Hepatic stellate cell (primary cell): ENCODE measurements around the gene ZXDC.

Experiments used
- DNase-seq: peaks from one replicate; pipeline ENCODE4 v3.0.0; 2011; ENCODE audit warnings: low spot score

The ZXDC gene, protein sequence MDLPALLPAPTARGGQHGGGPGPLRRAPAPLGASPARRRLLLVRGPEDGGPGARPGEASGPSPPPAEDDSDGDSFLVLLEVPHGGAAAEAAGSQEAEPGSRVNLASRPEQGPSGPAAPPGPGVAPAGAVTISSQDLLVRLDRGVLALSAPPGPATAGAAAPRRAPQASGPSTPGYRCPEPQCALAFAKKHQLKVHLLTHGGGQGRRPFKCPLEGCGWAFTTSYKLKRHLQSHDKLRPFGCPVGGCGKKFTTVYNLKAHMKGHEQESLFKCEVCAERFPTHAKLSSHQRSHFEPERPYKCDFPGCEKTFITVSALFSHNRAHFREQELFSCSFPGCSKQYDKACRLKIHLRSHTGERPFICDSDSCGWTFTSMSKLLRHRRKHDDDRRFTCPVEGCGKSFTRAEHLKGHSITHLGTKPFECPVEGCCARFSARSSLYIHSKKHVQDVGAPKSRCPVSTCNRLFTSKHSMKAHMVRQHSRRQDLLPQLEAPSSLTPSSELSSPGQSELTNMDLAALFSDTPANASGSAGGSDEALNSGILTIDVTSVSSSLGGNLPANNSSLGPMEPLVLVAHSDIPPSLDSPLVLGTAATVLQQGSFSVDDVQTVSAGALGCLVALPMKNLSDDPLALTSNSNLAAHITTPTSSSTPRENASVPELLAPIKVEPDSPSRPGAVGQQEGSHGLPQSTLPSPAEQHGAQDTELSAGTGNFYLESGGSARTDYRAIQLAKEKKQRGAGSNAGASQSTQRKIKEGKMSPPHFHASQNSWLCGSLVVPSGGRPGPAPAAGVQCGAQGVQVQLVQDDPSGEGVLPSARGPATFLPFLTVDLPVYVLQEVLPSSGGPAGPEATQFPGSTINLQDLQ

DNA sequence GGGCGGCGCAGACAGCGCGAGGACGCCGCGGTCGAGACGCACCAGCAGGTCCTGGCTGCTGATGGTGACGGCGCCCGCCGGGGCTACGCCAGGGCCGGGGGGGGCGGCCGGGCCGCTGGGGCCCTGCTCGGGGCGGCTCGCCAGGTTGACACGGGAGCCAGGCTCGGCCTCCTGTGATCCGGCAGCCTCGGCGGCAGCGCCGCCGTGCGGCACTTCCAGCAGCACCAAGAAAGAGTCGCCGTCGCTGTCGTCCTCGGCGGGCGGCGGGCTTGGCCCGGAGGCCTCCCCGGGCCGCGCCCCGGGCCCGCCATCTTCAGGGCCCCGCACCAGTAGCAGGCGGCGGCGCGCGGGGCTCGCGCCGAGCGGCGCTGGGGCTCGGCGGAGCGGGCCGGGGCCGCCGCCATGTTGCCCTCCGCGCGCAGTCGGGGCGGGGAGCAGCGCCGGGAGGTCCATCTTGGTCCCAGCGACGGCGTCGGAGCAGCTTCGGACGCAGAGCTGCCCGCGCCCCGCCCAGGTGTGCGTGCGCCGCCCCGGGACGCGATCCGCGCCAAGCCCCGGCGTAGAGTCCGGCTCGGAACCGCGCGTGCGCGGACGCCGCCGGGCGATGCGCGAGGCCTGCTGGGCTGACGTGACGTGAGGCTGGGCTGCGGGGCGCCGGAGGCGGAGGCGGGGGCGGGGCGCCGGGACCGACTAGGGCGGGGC lies at the start of gene ZXDC:
TSS of gene ZXDC (minus strand) at position 479 of the 702 bp plus-strand sequence. CDS start at position 453, 26 bp downstream.
- DNase-seq = peak; percentile 100

DNA sequence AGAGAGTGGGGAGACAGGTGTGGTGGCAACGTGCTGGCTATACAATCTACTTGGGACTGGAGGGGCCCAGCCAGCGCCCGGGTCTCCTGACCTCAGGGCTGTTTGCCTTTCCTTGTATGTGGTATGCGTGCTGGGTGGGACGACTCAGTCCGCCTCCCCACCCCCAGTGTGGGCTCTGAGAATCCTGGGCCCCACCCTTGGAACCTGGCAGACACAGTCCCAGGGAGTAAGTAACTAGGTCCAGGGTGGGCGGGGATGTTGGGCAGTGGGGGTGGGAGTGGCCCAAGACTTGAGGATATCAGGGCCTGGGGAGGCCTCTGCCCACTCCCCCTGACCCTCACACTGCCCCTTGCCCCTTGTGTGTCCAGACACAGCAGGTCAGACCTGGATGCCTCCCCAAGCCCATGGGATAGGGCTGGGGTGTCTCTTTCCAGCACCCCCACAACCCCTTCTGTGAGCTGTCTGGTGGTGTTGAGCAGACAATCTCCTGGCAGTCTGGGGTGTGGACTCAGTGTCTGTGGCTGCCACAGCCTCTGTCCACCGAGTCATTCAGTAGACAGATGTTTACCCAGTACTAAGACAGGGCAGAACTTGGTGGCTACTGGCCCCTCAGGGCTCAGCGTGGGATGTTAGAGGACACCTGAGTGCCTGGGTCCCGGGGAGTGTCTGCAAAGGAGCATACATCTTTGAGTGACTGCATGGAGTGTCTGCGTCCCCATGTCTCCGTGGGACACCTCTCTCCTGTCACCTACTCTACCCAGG lies 49.6 kb upstream of the ZXDC start:
- DNase-seq = no peak

DNA sequence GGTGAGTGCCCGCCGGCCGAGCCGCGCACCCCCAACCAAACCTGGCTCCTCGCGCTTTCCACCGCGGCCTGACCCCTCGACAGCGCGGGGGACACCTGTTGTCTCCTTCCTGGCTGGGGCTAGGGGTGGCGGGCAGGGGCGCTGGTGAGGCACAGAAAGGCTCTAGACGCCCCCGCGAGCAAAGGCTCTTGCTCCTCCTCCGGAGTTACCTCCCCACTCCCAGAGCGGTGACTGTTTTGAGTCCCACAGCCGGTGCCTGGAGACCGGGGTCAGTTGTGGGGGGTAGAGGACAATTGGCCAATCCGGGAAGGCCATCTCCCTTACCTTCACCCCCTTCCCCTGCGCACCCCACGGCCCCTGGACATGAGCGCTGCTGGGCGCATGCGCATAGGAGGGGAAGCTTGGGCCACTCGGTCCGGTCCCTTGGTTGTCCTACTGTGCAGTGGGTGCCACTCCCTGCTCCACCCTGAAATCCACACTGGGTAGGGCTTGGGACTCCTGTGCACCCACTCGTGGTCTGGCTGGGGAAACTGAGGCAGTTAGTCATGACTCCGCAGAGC lies 48.8 kb upstream of the ZXDC start:
- no peak for DNase-seq

DNA sequence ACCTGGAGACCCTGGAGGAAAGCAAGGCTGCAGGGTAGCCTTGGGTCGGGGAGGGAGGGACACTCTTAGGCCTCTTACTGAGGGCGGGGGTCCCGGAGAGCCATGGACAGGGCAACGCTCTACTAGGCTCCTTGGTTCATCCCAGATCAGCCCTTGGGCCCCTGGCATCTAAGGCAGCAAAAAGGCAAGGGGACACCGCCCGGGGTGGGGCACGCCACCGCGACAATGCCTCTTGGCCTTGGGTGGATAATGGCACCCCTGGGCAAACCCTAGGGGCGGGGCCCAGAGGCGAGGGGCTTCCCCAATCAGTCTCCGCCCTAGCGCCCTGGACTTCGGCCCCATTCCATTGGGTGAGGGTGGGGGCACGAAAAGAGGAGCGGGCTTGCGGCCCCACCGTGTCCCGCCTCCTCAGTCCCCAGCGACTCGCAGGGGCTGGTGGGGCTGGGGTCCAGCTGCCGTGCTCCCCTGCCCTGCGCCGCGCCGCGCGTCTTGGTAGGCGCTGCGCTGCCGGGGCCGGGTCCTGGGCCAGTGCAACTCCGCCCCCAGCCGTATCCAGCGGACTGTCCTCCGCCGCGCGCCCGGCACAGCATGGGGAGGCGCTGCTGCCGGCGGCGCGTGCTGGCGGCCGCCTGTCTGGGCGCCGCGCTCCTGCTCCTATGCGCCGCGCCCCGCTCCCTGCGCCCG lies 48.2 kb upstream of the ZXDC start, which contains the start of gene CHST13:
TSS of gene CHST13 (plus strand) at position 411 of the 684 bp plus-strand sequence. CDS start at position 589, 178 bp downstream.
- DNase-seq = peak; percentile 43

DNA sequence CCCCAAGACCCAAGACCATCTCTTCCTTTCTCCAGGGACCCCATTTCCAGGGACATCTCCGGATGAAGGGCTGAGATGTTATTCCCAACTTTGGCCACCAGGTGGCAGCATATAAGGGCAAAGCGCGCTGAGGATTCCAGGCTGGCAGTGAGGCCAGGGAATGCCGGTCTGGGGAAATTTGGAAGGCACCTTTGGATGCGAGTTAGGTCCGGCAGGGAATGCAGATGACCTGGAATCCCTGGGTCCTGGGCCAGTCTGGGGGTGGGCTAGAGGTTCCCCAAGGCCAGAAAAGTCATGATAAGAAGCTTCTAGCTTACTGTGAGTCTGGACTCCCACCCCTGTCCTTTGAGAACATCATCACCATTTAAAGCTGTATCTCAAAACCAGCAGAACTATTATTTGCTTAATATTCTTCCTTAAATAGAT lies 46.7 kb upstream of the ZXDC start:
- peak; percentile 87 for DNase-seq

DNA sequence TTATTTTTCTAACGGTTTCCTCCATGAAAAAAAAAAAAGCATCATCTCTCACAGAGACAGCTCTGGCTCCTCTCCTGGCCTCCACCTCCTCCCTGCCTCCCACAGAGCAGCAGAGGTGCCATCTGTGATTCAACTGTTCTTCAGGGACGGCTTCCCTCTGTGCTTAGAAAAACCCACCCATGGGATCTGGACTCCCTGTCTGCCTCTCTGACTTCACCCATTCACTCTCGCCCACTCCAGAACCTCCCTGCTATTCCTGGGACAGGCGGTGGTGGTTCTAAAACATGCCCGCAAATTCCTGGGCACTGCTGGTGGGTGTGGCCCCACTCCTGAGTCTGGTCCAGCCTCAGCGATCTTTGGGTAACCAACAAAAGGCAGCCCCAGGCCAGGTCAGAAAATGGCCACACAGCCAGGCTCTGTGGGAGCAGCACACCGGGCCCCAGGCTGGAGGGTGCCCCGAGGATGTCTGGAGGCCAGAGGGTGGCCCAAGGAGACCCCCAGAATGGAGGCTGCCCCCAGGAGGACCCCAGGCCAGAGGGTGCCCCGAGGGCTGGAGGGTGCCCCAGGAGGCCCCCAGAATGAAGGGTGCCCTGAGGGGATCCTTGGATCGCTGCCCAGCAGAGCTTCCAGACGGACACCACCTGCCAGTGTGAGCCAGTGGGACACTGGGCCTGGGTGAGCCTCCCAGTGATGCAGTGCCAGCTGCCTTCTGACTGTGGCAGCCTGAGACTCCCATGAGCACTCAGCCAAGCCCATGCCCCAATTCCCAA lies 45.6 kb upstream of the ZXDC start:
- DNase-seq = no peak

DNA sequence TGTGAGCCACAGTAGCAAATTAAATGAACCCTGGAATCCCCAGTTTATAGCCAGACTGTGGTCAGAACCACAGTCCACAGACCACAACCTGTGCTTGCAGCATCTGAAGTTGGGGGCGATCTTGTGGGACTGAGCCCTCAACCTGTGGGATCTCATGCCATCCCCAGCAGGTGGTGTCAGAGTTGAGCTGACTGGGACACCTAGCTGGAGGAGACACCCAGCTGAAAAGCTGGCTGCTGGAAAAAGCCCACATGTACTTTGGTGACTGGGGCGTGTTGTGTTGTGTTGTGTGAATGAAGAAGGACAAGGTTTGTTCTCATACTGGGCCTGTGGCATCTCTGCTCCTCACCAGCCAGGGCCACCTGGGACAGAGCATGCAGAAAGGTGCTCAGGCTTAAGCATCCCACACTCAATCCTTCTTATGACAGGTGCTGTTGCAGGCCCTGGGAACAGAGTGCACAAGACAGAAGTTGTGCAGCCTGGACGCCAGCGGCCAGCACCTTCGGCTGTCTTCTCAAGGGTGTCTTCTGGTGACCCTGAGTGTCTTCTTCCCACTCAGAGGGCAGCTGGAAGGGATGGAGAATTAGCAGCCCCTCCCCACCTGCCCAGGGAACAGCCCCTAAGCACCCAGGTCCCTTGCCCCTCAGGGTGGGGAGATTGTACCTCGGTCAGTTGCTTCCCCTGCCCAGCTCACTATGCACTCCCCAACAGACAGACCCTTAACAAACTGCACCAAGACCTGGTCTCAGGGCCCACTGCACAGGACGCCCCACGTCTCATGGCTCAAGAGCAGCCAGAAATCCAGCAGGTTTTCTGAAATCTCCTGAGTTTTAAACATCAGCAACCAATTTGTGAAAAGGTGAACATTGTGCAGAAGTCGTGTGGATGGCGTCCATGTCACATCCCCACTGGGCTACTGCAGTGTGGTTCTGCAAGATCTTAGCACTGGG lies 44.1 kb upstream of the ZXDC start:
- no peak for DNase-seq

DNA sequence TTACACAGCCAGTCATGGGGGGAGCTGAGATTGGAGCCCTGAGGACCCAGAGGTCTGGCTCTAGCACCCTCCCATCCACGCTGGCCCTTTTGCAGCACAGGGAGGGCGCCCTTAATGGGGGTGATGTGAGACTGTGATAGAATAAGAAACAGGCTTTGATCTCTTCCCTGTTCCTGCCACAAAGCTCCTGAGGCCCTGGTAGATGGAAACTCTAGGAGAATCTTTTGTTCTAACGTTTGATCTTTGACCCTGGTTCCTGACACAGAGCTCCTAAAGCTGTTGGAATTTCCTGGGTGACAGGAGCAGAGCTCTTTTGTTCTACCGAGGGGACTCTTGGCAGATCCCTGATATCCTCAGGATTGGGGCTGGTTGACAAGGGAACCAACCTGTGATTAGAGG lies 43.1 kb upstream of the ZXDC start:
- no peak for DNase-seq

DNA sequence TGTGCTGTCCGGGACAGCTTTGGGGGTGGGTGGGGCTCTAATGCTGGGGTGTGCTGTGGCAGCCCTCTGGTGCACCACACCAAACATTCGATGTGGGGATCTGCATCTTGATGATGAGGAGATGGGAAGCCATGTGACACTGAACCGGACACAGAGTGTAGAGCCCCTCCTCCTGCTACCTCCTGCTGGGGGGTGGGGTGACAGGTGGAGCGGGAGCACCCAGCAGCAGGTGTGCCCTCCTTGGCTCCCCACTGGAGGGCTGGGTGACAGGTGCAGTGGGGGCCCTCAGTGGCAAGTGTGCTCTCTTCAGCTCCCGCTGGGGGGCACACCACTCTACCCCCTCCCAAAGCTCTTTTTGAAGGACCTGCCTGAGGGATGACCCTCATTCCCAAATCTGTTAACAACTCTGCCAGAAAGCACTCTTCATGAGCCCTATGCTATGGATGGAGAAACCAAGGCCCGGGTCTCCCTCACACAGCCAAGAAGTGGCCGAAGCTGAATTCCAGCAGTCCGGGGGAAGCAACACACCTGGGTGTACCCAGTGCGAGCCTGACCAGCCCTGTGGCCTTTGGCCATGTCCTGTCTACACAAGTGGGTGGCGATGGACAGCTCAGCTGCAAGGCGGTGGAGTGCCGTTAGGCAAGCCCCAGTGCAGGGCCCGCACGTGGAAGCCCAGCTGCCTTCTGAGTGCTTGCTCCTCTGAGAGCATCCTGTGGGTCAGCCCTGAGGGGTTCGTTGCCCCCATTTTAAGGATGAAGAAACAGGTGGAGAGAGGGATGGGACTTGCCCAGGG lies 42.5 kb upstream of the ZXDC start:
- no peak for DNase-seq

DNA sequence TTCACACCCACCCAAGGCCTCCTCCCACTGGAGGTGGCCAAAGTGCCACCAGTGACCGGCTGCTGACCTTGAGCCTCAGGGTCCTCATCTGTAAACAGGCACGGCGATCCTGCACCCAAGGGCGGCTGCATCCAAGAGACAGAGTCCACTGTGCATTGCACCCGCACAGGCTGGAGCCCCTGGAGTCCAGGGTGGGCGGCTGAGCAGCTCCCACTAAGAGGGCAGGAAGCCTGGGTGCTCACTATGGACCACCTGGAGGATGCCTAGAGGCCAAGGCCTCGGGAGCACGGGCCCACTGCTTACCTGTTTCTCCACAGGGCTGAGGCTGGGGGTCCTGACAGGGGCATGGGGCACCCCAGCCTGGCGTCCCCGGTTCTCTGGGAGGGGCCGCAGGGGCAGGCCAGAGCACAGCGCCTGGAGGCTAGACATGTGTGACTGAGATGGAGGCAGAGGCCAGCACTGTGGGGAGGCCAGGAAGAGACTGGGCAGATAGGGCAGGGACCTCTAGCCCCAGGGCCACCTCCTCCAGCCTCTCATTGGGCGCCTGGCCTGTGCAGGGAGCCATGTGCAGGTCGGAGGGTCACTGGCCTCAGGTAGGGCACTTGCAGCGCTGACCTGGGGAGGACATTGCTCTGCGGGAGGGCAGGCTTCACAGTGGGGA lies 41.7 kb upstream of the ZXDC start, which contains the start of gene UROC1:
TSS of gene UROC1 (minus strand) at position 483 of the 661 bp plus-strand sequence. CDS start at position 429, 54 bp downstream.
- DNase-seq = no peak

DNA sequence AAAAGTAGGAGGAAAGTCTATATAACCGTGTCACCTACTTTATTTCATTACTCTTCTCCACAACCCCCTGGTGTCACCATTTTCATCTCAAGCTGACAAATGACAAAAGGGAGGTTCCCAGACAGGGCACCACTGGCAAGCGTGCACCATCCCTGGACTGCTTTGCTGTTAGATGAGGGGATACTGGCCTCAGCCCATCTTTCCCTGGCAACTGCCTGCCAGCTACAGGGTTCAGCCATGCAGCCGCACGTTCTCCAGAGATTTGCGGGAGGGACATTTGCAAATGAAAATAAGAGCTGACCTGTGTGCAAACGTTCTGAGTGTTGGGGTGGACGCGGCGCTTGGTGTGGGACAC lies 41.2 kb upstream of the ZXDC start:
- no peak for DNase-seq

DNA sequence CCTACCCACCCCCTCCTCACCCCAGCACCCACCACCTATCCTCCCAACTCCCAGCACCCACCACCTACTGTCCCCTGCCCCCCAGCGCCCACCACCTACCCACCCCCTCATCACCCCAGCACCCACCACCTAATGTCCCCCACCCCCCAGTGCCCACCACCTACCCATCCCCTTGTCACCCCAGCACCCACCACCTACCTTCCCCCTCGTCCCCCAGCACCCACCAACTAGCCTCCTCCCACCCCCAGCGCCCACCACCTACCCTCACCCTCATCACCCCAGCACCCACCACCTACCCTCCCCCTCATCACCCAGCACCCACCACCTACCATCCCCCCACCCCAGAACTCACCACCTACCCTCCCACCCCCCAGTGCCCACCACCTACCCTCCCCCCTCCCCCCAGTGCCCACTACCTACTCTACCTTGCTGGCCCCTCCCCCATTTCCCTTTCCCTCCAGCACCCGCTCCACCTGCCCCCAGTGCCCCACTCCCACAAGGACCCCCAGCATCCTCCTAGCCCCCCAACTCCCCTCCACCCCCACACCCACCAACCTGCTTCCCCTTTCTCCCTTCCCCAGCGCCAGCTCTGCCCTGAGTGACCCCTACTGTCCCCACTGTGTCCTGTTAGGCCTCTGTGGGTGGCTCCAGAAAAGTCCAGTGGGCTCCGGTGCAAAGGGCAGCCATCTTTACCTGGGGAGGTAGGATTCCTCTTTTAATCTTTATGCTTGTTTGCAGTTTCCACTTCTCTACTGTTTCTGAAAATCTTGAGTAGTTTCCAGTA lies 40.7 kb upstream of the ZXDC start:
- DNase-seq = no peak

DNA sequence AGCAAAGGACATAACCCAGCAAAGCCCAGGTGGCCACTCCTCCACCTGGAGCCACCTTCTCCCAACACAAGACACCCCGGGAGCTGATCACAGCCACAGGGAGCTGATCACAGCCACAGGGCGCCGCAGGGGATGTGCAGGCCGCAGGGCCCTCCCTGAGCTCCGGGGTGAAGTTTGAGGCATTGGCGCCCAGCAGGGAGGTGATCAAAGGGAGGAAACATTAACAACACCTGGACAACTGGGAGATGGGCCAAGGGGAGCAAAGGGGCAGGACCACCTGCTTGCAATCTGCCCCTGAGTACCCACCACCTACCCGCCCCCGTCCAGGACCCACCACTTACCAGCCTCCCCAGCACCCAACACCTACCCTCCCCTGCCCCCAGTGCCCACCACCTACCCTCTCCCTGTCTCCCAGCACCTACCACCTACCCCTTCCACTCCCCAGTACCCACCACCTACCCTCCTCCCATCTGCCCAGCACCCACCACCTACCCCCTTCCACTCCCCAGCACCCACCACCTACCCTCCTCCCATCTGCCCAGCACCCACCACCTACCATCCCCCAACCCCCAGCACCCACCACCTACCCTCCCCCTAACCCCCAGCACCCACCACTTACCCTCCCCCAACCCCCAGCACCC lies 39.5 kb upstream of the ZXDC start:
- DNase-seq = no peak

DNA sequence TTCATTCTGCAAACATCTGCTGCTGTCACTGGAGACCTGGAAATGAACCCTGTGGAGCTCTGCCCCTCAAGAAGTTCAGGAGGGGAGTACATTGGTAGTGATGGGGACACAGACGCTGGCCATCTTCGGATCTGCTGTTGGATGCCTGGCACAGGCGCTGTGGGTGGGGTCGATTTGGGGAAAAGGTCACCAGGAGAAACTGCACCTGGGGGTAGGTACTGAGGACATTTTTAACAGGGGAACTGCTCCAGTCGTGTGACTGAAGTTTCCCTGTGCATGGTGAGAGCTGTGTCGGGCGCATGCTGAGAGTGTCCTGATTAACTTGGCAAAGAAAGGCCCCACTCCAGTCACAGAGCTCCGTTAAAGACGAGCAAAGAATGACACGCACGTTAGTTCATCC lies 38.5 kb upstream of the ZXDC start:
- no peak for DNase-seq

DNA sequence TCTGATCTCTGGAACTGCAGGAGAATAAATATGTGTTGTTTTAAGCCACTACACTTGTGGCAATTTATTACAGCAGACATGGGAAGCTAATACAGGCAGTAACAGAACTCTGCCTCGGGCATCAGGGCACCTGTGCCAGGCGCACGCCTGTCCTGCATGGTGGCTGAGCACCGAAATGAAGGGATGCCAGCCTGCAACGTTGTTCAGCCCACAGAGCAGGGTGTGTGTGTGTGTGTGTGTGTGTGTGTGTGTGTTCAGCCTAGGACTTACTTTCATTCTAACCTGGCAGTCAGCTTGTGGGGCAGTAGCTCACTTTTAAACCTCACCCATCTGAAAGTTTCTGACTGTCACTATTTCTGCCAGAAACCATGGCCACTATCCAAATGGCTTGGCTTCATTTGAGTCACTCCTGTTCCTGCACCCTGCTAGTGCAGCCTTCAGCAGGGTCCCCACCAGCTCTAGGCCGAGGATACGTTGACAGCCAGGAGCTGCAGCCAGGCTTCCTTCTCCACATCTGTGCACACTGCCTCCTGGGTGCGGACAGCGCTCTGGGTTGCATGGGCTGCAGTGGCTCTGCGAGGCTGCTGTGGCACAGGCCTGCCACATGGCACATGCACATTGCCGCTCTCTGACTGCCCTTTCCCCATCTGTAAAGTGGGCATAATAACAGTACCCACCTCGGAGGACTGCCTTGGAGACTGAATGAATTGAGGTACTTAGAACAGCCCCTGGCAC lies 37.4 kb upstream of the ZXDC start:
- no peak for DNase-seq
